ENCODE results near the gene COIL. TPM values are rescaled to one million over a fixed set of nuclear protein-coding genes. Genes with fewer than 3 reads are reported as not detected.

The COIL gene
- total RNA-seq, 1 experiment from 2014 or later, result 17.8 TPM

GRCh38 chr17:56935461-56935860, 25.4 kb downstream of the COIL start:
- DNase-seq (ENCODE audit: low read depth), result no peak

DNA sequence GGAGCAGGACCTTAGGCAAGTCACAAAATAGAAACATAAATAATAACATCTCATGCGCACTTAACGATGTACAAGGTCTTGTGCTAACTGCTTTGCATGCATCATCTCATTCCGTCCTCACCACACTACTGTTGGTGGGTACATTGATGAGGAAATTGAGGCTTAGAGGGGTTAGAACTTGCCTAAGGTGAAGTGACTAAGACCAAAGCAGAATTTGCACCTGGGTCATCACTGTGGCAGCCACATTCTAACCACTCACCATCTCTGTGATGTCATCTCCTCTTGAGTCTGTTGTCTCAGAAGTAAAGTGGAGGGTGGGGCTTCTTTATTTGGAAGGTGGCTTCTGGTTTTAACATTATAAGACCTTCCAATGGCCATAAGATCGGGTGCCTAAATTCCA, 26.6 kb downstream of the COIL start:
- peak; percentile 13 for DNase-seq (ENCODE audit: low read depth)

- DNase-seq (ENCODE audit: low read depth), result no peak
Measured at GRCh38 chr17:56933868-56934267, 27.0 kb downstream of the COIL start.

DNA sequence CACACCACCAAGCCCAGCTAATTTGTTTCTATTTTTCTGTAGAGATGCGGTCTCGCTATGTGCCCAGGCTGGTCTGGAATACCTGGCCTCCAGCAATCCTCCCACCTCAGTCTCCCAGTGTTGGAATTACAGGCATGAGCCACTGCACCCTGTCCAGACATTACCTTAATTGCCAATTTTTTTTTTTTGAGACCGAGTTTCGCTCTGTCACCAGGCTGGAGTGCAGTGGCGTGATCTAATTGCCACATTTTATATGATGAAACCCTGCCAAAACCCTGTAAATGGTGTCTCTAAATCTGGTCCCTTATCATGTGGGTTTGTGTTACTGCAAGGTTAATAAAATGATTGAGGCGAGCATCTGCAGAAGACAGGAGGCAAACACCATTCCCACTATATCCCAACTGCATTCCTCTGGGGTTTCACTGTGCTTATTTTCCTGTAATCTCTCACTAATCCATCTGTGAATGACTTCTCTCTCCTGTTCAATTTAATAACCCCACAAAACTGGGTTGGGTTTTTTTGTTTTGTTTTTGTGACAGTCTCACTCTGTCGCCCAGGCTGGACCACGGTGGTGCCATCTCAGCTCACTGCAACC, 27.6 kb downstream of the COIL start:
- no peak for DNase-seq (ENCODE audit: low read depth)

DNA sequence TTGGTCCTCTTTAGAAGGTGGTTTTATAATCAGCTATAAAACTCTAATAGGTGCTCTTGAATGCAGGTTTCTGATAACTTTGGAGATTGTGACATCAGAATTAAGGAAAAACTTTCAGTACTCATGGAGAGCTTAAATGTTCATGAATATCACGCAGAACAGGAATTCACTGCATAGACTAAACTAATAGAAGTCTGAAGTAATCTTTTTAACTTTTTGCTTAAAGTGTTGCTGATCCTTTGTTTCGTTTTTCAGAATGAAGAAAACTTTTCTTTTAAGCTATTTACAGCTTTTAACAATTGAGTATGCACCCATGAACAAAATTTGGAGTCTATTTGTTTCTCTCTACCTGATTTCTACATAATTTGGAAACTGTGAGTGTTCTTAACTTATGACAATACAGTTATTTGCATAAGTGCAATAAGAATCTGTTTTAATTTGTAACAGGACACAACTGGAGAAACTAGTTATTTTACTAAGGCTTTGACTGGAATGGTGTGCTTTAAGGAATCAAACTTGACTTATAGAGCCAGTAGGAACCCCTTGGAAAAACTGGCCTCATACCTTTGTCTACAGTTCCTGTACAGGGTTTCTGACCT, 30.0 kb downstream of the COIL start:
- no peak for DNase-seq (ENCODE audit: low read depth)

DNA sequence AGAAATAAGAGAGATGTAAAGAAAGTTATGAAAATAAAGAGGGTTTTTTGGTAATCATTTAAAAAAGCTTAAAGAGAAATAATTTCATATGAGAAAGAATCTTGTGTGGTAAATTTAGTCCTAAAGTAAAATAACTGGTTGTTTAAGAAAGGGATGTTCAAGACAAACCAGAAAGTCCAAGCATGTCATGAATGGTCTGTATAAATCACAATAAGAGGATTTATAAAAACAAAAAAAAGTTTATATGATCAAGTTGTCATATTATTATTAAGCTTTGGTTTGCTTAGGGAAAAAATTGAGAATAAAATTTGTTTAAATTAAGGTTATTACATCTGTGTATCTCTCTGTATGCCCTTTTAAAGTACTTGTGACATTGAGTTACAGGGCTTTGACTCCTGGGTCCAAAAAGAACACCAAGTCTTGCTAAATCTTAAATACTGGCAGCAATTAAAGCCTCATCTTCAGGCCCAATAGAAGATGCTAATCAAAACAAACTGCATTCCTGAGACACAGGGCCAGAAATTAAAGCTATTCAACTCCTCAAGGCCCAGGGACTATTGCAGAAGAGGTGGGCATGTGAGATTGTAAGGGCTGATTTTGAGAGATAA, 31.4 kb downstream of the COIL start:
- DNase-seq (ENCODE audit: low read depth), result peak; percentile 42

GRCh38 chr17:56928586-56928985, 32.3 kb downstream of the COIL start:
- no peak for DNase-seq (ENCODE audit: low read depth)

DNA sequence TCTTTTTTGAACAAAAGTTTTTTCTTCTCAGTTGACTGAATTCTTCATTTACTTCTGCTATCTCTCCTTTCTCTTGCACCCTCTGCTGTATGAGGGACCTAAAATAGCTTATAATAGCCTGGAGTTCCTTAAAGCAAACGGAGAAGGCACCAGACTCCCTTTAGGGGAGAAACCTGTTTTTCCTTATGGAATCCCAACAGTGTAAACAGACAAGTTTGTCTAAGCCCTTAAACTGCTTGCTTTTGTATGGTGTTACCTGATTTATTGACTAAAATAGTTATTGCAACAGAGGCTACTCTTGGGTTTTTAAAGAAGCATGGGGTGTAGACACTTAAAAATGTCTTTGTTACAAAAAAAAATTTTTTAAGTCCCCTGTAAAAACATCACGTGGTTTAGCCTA, 34.1 kb downstream of the COIL start:
- DNase-seq (ENCODE audit: low read depth), result no peak

- DNase-seq (ENCODE audit: low read depth), result no peak
Measured at GRCh38 chr17:56926270-56926669, 34.6 kb downstream of the COIL start.

- DNase-seq (ENCODE audit: low read depth), result no peak
Measured at GRCh38 chr17:56925088-56925487, 35.8 kb downstream of the COIL start.

- DNase-seq (ENCODE audit: low read depth), result no peak
Measured at GRCh38 chr17:56919717-56920116, 41.1 kb downstream of the COIL start.

DNA sequence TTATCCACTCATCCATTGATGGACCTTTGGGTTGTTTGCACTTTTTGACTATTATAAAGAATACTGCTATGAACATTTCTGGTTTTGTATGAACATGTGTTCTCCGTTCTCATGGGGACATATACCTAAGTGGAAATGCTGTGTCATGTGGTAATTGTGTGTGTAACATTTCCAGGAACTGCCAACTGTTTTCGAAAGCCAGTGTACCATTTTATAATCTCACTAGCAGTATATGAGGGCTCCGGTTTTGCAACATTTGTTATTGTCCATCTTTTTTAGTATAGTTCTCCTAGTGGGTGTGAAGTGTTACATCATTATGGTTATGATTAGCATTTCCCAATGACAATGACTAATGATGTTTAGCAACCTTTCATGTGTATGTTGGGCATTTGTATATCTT, 41.9 kb downstream of the COIL start:
- no peak for DNase-seq (ENCODE audit: low read depth)

DNA sequence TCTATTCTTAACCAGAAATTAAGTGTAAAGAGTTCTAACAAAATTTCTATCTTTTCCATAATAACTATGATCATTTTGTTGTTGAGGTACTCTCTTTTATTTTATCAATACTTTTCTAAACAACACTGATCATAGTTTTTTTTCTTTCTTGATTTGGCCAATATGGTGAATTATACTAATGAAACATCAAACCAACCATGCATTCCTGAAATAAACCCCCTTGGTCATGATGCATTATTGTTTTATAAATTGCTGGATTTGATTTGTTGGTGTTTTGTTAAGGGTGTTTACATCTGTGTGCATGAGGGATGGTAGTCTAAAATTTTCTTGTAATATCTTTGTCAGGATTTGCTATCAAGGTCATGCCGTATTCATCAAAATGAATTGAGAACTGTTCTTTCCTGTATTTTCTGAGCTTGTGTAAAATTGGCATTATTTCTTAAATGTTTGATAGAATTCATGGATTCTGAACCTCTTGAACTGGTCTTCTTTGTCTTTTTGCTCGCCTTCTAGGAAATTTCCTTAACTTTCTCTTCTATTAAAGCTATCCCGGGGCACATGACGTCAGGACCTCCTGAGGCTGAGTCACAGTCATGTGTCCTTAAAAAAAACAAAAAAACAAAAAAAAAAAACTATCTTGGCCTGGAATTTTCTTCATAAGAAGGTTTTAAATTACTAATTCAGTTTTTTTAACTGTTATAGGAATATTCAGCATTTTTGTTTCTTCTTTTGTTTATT, 43.1 kb downstream of the COIL start:
- no peak for DNase-seq (ENCODE audit: low read depth)

- DNase-seq (ENCODE audit: low read depth), result peak; percentile 27
Measured at GRCh38 chr17:56914581-56915273, 46.1 kb downstream of the COIL start.

DNA sequence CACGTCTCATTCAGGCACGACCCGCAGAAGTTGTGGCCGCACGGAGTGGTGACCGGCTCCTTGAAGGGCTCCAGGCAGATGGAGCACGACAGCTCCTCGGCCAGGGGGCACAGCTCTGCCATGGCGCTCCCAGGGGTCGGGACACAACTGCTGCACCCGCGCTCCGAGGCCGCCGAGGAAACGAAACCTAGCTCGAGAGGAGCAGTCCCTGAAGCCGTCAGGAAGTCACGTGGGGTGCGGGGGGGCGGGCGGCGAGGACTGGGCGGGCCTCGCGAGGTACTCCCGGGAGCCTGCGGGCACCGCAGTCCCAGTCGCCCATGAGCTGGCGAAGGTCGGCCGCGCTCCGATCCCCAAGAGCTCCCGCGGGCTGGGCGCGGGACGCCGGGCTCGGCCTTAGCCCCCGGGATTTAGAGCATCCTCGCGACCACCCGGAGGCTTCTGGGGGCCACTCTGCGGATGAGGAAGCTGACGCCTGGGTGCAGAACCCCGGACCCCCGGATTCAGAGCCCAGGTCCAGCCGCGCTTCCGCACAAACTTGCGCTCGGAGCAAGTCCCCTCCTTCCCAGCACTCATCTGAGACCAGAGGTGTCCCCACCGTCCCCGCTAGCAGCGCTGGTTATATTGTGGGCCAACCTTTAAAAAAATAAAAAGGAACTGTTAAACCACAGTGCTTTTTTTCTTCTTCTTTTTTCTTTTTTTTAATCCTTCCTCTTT, 46.8 kb downstream of the COIL start, which contains the start of gene TRIM25:
TSS of gene TRIM25 (minus strand) at position 183 of the 714 bp plus-strand sequence. CDS start at position 122, 61 bp downstream.
- DNase-seq (ENCODE audit: low read depth), result peak; percentile 89

DNA sequence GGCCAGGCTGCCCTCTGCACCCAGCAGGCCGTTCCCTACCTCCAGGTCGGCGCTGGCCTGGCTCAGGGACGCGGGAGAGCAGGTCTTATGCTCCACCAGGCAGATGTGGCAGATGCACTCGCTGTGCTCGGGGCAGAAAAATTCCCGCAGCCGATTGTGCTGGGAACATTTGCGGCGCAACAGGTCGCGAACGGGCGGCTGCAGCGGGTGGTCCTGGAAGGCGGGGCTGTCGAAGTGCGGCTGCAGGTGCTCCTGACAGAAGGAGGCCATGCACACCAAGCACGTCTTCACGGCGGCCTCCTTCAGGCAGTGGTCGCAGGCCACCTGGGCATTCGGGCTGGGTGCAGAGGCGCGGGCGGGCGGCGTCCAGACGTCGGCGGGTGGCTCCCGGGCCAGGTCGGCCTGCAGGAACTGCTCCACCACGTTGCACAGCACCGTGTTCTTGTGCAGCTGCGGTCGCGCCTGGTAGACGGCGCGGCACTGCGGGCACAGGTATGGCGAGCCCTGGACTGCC, 47.4 kb downstream of the COIL start:
- no peak for DNase-seq (ENCODE audit: low read depth)

- no peak for DNase-seq (ENCODE audit: low read depth)
Measured at GRCh38 chr17:56913000-56913311, 47.9 kb downstream of the COIL start.

GRCh38 chr17:56912105-56912999, 48.5 kb downstream of the COIL start:
- no peak for DNase-seq (ENCODE audit: low read depth)

DNA sequence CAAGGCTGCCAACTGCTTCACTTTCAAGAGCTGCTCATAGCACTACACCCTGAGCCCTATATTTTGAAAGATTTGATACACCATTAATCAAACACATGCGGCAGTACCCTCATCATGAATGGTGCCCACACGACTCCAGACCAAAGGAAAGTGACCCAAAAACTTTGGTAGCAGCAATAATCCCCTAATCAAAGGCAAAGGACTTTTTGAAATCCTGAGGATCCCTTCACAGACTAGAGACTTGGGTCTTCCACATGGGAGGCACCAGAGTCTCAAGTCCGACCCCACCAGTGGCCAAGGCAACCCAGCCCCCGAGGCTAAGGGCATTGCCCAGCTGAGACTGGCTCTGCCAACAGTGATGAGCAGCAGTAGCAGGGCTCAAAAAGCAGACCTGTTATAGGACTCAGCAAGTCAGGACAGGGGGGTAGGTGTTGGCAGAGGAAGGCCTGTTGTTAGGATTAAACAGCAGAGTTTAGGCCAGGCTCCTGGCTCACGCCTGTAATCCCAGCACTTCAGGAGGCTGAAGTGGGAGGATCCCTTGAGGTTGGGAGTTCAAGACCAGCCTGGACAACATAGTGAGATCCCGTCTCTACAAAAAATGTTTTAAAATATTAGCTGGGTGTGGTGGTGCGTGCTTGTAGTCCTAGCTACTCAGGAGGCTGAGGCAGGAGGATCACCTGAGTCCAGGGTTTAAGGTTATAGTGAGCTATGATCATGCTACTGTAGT, 50.2 kb downstream of the COIL start:
- DNase-seq (ENCODE audit: low read depth), result no peak
